Fibroblast of skin of left quadriceps (primary cell): ENCODE measurements around the gene MMP2.

Experiments
- DNase-seq, 2 experiments: peaks; one replicate each; pipeline ENCODE4 v3.0.0-alpha.2; 2013; ENCODE audit warnings: low read depth in 2 of 2

MMP2 gene

GRCh38 chr16:55513616-55514015 lies 34.6 kb downstream of the MMP2 start:
- DNase-seq: no peak

GRCh38 chr16:55515111-55515510 lies 36.1 kb downstream of the MMP2 start:
- DNase-seq: peak; percentile 60 to 63

- no peak for DNase-seq
Measured at GRCh38 chr16:55521792-55522191, 42.8 kb downstream of the MMP2 start.

GRCh38 chr16:55526441-55526840 lies 47.4 kb downstream of the MMP2 start:
- DNase-seq: no peak

- no peak for DNase-seq
Measured at GRCh38 chr16:55527885-55528284, 48.9 kb downstream of the MMP2 start.

GRCh38 chr16:55529018-55529417 lies 50.0 kb downstream of the MMP2 start:
- DNase-seq: no peak

GRCh38 chr16:55530316-55530856 lies 51.4 kb downstream of the MMP2 start:
- DNase-seq: no peak

- DNase-seq: no peak
Measured at GRCh38 chr16:55532227-55532626, 53.2 kb downstream of the MMP2 start.

GRCh38 chr16:55534756-55535155 lies 55.8 kb downstream of the MMP2 start:
- DNase-seq: no peak

- peak; percentile 18 to 20 for DNase-seq
Measured at GRCh38 chr16:55539049-55539448, 60.1 kb downstream of the MMP2 start.

GRCh38 chr16:55539488-55539887 lies 60.5 kb downstream of the MMP2 start:
- no peak for DNase-seq

- no peak for DNase-seq
Measured at GRCh38 chr16:55540221-55540620, 61.2 kb downstream of the MMP2 start.

GRCh38 chr16:55542459-55543082 lies 63.6 kb downstream of the MMP2 start:
- peak; percentile 44 to 55 for DNase-seq

- peak; percentile 22 to 30 for DNase-seq
Measured at GRCh38 chr16:55543472-55543871, 64.5 kb downstream of the MMP2 start.

- peak; percentile 85 to 86 for DNase-seq
Measured at GRCh38 chr16:55552621-55553020, 73.6 kb downstream of the MMP2 start.

GRCh38 chr16:55555436-55555835 lies 76.4 kb downstream of the MMP2 start:
- DNase-seq: peak; percentile 25 to 27
